Endodermal cell (in vitro differentiated cells): Measurements from ENCODE around the gene MLN. TPM values are rescaled to one million over a fixed set of nuclear protein-coding genes. Genes with fewer than 3 reads are reported as not detected.

Experiments
- DNase-seq: peaks from one replicate; pipeline ENCODE4 v3.0.0-alpha.2; 2017
- H3K27ac ChIP-seq: 2 replicates; pipeline ENCODE4 v1.5.1; 2013; ENCODE audit warnings: mild to moderate bottlenecking, low read depth, low read length, moderate library complexity
- H3K27me3 ChIP-seq: 2 replicates; pipeline ENCODE4 v1.6.1; 2013; ENCODE audit warnings: mild to moderate bottlenecking, low read length, moderate library complexity; ENCODE audit not compliant: insufficient read depth, control insufficient read depth, poor library complexity, severe bottlenecking
- H3K36me3 ChIP-seq: 2 replicates; pipeline ENCODE4 v1.7.0; 2013; ENCODE audit warnings: mild to moderate bottlenecking, low read length, moderate library complexity; ENCODE audit not compliant: control insufficient read depth, insufficient read depth
- H3K4me1 ChIP-seq: one replicate; pipeline ENCODE4 v1.7.0; 2013; ENCODE audit warnings: low read length; ENCODE audit not compliant: control insufficient read depth, insufficient read depth
- H3K4me3 ChIP-seq: 2 replicates; pipeline ENCODE4 v1.5.1; 2013; ENCODE audit warnings: mild to moderate bottlenecking, low read length, moderate library complexity
- H3K9ac ChIP-seq: 2 replicates; pipeline ENCODE4 v1.6.1; 2013; ENCODE audit warnings: mild to moderate bottlenecking, low read length, moderate library complexity; ENCODE audit not compliant: poor library complexity, severe bottlenecking; ENCODE audit errors: extremely low read depth
- H3K9me3 ChIP-seq: 2 replicates; pipeline ENCODE4 v1.6.1; 2013; ENCODE audit warnings: mild to moderate bottlenecking, low read length, moderate library complexity; ENCODE audit not compliant: control insufficient read depth
- H3K27ac Mint-ChIP-seq: 2 replicates; pipeline ENCODE4 v1.8.0; 2020; ENCODE audit warnings: mixed read lengths
- H3K27me3 Mint-ChIP-seq: 2 replicates; pipeline ENCODE4 v1.8.0; 2021; ENCODE audit warnings: mild to moderate bottlenecking, mixed read lengths; ENCODE audit not compliant: insufficient read depth
- H3K36me3 Mint-ChIP-seq: 2 replicates; pipeline ENCODE4 v1.8.0; 2020; ENCODE audit warnings: low read depth, mixed read lengths
- H3K4me1 Mint-ChIP-seq: 2 replicates; pipeline ENCODE4 v1.8.0; 2020; ENCODE audit warnings: mixed read lengths
- H3K4me3 Mint-ChIP-seq: 2 replicates; pipeline ENCODE4 v1.8.0; 2020; ENCODE audit warnings: mild to moderate bottlenecking, moderate library complexity, mixed read lengths
- H3K9me3 Mint-ChIP-seq: 2 replicates; pipeline ENCODE4 v1.8.0; 2020; ENCODE audit warnings: mild to moderate bottlenecking, mixed read lengths
- WGBS, 2 experiments: methylation state at CpG; one replicate each; pipeline versions ENCODE4 v1.1.5 to v1.1.7; 2013; ENCODE audit warnings: missing lambda C conversion rate in 2 of 2, mixed read lengths in 1 of 2; ENCODE audit not compliant: insufficient coverage in 1 of 2, insufficient read length in 1 of 2; 5-methylcytosine and 5-hydroxymethylcytosine counted together
- long read RNA-seq, 4 experiments: library from polyadenylated mRNA in 2 of 4; library from RNA in 1 of 4; library from capped mRNA in 1 of 4; stranded (forward) in 3 of 4; unstranded in 1 of 4; transcript quantifications; one replicate each; pipeline ENCODE4 v2.0.0, GENCODE V29; 2020 to 2021; ENCODE audit warnings: inconsistent platforms in 1 of 4
- polyA plus RNA-seq, 2 experiments: library from polyadenylated mRNA; stranded (reverse); fragments of 50-300 nt; gene quantifications; one replicate each; pipeline ENCODE4 v1.2.3, GENCODE V29; 2013
- total RNA-seq, 2 donors: library from RNA; stranded (reverse); fragmentation: NEBNext Ultra II Directional in 1 of 2; extraction: Animal tissue kit (Norgen Biotek cat#: 25700) in 1 of 2; gene quantifications; 2 replicates in 1 of 2; 3 replicates in 1 of 2; pipeline ENCODE4 v1.2.1, GENCODE V29; 2021
- TF ChIP-seq, protein P1 (sequence below): fragments of 200-600 bp; sonication (generic); conservative IDR thresholded peaks from 2 replicates; pipeline ENCODE4 v1.5.0; 2021; ENCODE audit warnings: antibody characterized with exemption, mild to moderate bottlenecking

The MLN gene, protein sequence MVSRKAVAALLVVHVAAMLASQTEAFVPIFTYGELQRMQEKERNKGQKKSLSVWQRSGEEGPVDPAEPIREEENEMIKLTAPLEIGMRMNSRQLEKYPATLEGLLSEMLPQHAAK
- not detected for total RNA-seq
- polyA plus RNA-seq (2013, experiment 1 of 2) = not detected
- polyA plus RNA-seq (2013, experiment 2 of 2) = not detected
- long read RNA-seq, experiment 1 = 0 reads
- long read RNA-seq, experiment 2 = 0 reads
- long read RNA-seq, experiment 3 = 0 reads
- long read RNA-seq, experiment 4 = 0 reads

DNA sequence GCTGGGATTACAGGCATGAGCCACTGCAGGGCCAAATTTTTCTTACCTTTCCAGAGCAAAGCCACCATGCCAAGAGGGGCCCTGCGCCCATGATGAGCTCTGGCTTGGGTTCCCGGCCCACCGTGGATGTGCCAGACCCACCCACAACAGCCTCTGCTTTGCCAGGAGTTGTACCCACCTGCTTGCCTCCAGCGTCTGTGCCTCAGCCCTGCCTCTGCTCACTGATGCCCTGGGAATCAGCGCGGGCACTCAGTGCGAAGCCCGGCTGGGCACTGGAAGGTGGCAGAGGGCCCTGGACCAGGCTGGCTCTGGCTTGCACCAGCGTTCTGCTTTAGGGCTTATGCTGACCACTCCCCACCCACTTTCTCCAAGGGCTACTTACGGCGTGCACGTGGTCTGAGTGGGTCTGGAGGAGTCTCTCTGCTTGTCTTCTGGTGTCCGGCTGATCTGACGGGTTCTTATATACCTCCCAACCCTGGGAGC, at the start of gene MLN:
TSS of gene MLN (minus strand) at position 433 of the 483 bp plus-strand sequence. CDS start 2,840 bp downstream, outside the sequence.
- no peaks in the 10 kb centered on the region for H3K36me3 Mint-ChIP-seq
- Histone ChIP-seq H3K4me3 (no peak within 1 kb of the TSS), H3K27me3 (peaks cover 5% of the 10 kb centered on the region), H3K9me3 (no peaks in the 10 kb centered on the region), H3K4me1 (no peaks in the 10 kb centered on the region), H3K27ac (no peak within 1 kb of the TSS), H3K36me3 (no peaks in the 10 kb centered on the region), H3K9ac (no peak within 1 kb of the TSS)
- TF ChIP-seq, protein P1, sequence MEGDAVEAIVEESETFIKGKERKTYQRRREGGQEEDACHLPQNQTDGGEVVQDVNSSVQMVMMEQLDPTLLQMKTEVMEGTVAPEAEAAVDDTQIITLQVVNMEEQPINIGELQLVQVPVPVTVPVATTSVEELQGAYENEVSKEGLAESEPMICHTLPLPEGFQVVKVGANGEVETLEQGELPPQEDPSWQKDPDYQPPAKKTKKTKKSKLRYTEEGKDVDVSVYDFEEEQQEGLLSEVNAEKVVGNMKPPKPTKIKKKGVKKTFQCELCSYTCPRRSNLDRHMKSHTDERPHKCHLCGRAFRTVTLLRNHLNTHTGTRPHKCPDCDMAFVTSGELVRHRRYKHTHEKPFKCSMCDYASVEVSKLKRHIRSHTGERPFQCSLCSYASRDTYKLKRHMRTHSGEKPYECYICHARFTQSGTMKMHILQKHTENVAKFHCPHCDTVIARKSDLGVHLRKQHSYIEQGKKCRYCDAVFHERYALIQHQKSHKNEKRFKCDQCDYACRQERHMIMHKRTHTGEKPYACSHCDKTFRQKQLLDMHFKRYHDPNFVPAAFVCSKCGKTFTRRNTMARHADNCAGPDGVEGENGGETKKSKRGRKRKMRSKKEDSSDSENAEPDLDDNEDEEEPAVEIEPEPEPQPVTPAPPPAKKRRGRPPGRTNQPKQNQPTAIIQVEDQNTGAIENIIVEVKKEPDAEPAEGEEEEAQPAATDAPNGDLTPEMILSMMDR = no peak
- peaks cover 4% of the 10 kb centered on the region for H3K27me3 Mint-ChIP-seq
- H3K4me3 Mint-ChIP-seq = no peak within 1 kb of the TSS
- H3K9me3 Mint-ChIP-seq = no peaks in the 10 kb centered on the region
- H3K4me1 Mint-ChIP-seq = no peaks in the 10 kb centered on the region
- H3K27ac Mint-ChIP-seq = no peak within 1 kb of the TSS
- WGBS, 2 experiments = 93 to 100% methylated on average over 3 to 14 of the region's 14 CpGs
- no peak for DNase-seq

DNA sequence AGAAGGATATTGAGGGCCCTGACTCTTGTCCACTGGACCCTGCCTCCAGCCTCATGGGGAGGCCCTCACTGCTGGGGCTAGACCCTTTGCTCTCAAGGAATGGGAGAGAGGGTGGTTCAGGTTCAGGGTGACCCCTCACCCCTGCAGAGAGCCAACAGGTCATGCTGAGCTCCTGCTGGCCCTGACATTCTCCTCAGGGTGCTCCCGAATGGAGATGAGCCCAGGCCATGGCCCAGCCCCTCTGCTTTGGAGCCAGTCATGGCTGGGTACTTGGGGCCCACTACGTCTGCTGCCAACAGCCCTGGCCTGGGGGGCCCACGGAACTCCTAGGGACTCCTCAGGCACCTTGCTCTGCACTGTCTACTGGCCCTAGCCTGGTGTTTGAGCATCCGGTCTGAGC, 49.2 kb upstream of the MLN start:
- no peak overlapping the region for H3K9ac ChIP-seq
- Mint-ChIP-seq H3K27ac (no peak overlapping the region), H3K27me3 (peaks cover 13% of the 10 kb centered on the region), H3K4me1 (peaks cover 20% of the 10 kb centered on the region), H3K9me3 (no peaks in the 10 kb centered on the region), H3K4me3 (no peak overlapping the region), H3K36me3 (no peaks in the 10 kb centered on the region)
- no peak overlapping the region for H3K27ac ChIP-seq
- H3K27me3 ChIP-seq = no peaks in the 10 kb centered on the region
- H3K4me3 ChIP-seq = no peak overlapping the region
- no peaks in the 10 kb centered on the region for H3K36me3 ChIP-seq
- 90 to 96% methylated on average over 2 to 4 of the region's 4 CpGs for WGBS, 2 experiments
- TF ChIP-seq, protein P1 = no peak
- H3K4me1 ChIP-seq = peaks cover 9% of the 10 kb centered on the region
- DNase-seq = no peak
- no peaks in the 10 kb centered on the region for H3K9me3 ChIP-seq

DNA sequence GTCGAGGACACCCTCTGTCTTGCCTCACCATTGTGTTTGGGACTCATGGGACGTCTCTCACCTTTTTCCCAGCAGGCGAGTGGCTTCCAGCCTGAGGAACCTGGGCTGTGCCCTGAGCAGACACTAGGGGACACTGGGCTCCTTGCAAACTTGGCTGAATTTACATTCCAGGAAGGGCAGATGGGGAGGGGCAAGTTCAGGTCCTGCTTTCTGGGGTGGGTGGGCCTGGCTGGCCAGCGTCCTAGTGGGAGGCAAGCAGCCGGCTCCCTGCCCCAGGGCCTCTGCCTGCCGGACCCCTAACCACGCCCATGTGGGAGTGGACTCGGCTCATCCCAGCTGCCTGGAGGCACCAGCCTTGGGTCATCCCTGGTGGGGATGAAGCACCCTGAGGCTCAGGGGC, 48.2 kb upstream of the MLN start:
- Histone ChIP-seq H3K4me1 (peaks cover 9% of the 10 kb centered on the region), H3K9ac (peak overlapping the region; percentile 16), H3K27ac (no peak overlapping the region), H3K27me3 (no peaks in the 10 kb centered on the region), H3K4me3 (no peak overlapping the region), H3K36me3 (no peaks in the 10 kb centered on the region), H3K9me3 (no peaks in the 10 kb centered on the region)
- Mint-ChIP-seq H3K4me3 (no peak overlapping the region), H3K27me3 (peaks cover 13% of the 10 kb centered on the region), H3K4me1 (peaks cover 20% of the 10 kb centered on the region), H3K9me3 (no peaks in the 10 kb centered on the region), H3K36me3 (no peaks in the 10 kb centered on the region), H3K27ac (peak overlapping the region; percentile 86)
- WGBS, 2 experiments = 38% methylated on average over 8 of the region's 8 CpGs; no CpG with 5 or more reads in 1 of the 2 experiments
- peak; percentile 95 for DNase-seq
- TF ChIP-seq, protein P1 = peak; percentile 85
